NCI-H345 treated with DMSO at 0.1 percent for 48 hours (cell line): ENCODE measurements around the gene THRA.

Experiments used
- DNase-seq: peaks from one replicate; lab custom pipeline; 2025; ENCODE audit not compliant: unreplicated experiment; lab: John Stamatoyannopoulos, UW

Gene THRA

GRCh38 chr17:40062329-40063186 is at the start of gene THRA:
THRA (plus strand) TSS chr17:40062965; CDS start chr17:40074489, 11,524 bp downstream.
- DNase-seq, result no peak

GRCh38 chr17:40014375-40014980 is 48.3 kb upstream of the THRA start:
- DNase-seq, result no peak

GRCh38 chr17:40015005-40015997 is 47.5 kb upstream of the THRA start, which contains the start of gene CSF3:
CSF3 (plus strand) TSS chr17:40015440; CDS start chr17:40015475, 35 bp downstream.
- peak; percentile 8 for DNase-seq

- no peak for DNase-seq
These were observed 46.5 kb upstream of the THRA start for GRCh38 chr17:40015998-40016985.

GRCh38 chr17:40017422-40018080 is 45.2 kb upstream of the THRA start:
- DNase-seq, result no peak

GRCh38 chr17:40018211-40019121 is 44.3 kb upstream of the THRA start:
- DNase-seq, result no peak

- no peak for DNase-seq
These were observed 43.4 kb upstream of the THRA start for GRCh38 chr17:40019140-40019991.

GRCh38 chr17:40020146-40020545 is 42.6 kb upstream of the THRA start:
- no peak for DNase-seq

GRCh38 chr17:40021451-40021971 is 41.3 kb upstream of the THRA start:
- no peak for DNase-seq

GRCh38 chr17:40022497-40022896 is 40.3 kb upstream of the THRA start:
- DNase-seq, result no peak

- DNase-seq, result no peak
These were observed 39.7 kb upstream of the THRA start for GRCh38 chr17:40022961-40023541.

- no peak for DNase-seq
These were observed 39.0 kb upstream of the THRA start for GRCh38 chr17:40023590-40024292.

- no peak for DNase-seq
These were observed 37.9 kb upstream of the THRA start for GRCh38 chr17:40024901-40025300.

GRCh38 chr17:40025559-40025958 is 37.2 kb upstream of the THRA start:
- DNase-seq, result no peak

- DNase-seq, result no peak
These were observed 36.6 kb upstream of the THRA start for GRCh38 chr17:40025991-40026815.
